ENCODE measurements around the gene ITFG2.
A peak's percentile ranks its signal among the peaks of the same experiment; 100 is the strongest.

Gene ITFG2

GRCh38 chr12:2795291-2796186, 16.9 kb upstream of the ITFG2 start:
- DNase-seq (ENCODE audit: low read depth in 2 of 2): peak; percentile 60 to 67

GRCh38 chr12:2796187-2796666, 16.2 kb upstream of the ITFG2 start:
- DNase-seq (ENCODE audit: low read depth in 2 of 2): no peak

- DNase-seq (ENCODE audit: low read depth in 2 of 2): no peak
Measured at GRCh38 chr12:2797721-2798418, 14.6 kb upstream of the ITFG2 start.

- no peak for DNase-seq (ENCODE audit: low read depth in 2 of 2)
Measured at GRCh38 chr12:2800046-2800570, 12.4 kb upstream of the ITFG2 start.

- no peak for DNase-seq (ENCODE audit: low read depth in 2 of 2)
Measured at GRCh38 chr12:2801044-2801783, 11.3 kb upstream of the ITFG2 start.

GRCh38 chr12:2803635-2804392, 8.7 kb upstream of the ITFG2 start:
- no peak for DNase-seq (ENCODE audit: low read depth in 2 of 2)

GRCh38 chr12:2804393-2805142, 7.9 kb upstream of the ITFG2 start:
- no peak for DNase-seq (ENCODE audit: low read depth in 2 of 2)

GRCh38 chr12:2805143-2805520, 7.3 kb upstream of the ITFG2 start:
- DNase-seq (ENCODE audit: low read depth in 2 of 2): no peak

GRCh38 chr12:2806700-2807099, 5.8 kb upstream of the ITFG2 start:
- no peak for DNase-seq (ENCODE audit: low read depth in 2 of 2)

- DNase-seq (ENCODE audit: low read depth in 2 of 2): no peak
Measured at GRCh38 chr12:2811801-2812200, 667 bp upstream of the ITFG2 start.

GRCh38 chr12:2813214-2814185, 1.0 kb downstream of the ITFG2 start:
- peak; percentile 30 to 48 for DNase-seq (ENCODE audit: low read depth in 2 of 2)

- DNase-seq (ENCODE audit: low read depth in 2 of 2): no peak
Measured at GRCh38 chr12:2819810-2820209, 7.3 kb downstream of the ITFG2 start.

GRCh38 chr12:2820432-2820831, 8.0 kb downstream of the ITFG2 start:
- DNase-seq (ENCODE audit: low read depth in 2 of 2): no peak

- no peak for DNase-seq (ENCODE audit: low read depth in 2 of 2)
Measured at GRCh38 chr12:2823483-2823882, 11.0 kb downstream of the ITFG2 start.

GRCh38 chr12:2824541-2824940, 12.1 kb downstream of the ITFG2 start:
- no peak for DNase-seq (ENCODE audit: low read depth in 2 of 2)

GRCh38 chr12:2825132-2825531, 12.7 kb downstream of the ITFG2 start:
- no peak for DNase-seq (ENCODE audit: low read depth in 2 of 2)

- no peak for DNase-seq (ENCODE audit: low read depth in 2 of 2)
Measured at GRCh38 chr12:2826036-2826435, 13.6 kb downstream of the ITFG2 start.

GRCh38 chr12:2826721-2827515, 14.4 kb downstream of the ITFG2 start:
- DNase-seq (ENCODE audit: low read depth in 2 of 2): no peak

GRCh38 chr12:2829275-2829674, 16.8 kb downstream of the ITFG2 start:
- no peak for DNase-seq (ENCODE audit: low read depth in 2 of 2)
